ENCODE data around the gene RBM38. TPM values are rescaled to one million over a fixed set of nuclear protein-coding genes. Genes with fewer than 3 reads are reported as not detected.

Gene RBM38
- total and polyA plus RNA-seq, 10 of the 15 experiments (the other 5 are each of a cell fraction or from before 2014, with no cell fraction given): 0.32 to 118 (median 25.2) TPM

DNA sequence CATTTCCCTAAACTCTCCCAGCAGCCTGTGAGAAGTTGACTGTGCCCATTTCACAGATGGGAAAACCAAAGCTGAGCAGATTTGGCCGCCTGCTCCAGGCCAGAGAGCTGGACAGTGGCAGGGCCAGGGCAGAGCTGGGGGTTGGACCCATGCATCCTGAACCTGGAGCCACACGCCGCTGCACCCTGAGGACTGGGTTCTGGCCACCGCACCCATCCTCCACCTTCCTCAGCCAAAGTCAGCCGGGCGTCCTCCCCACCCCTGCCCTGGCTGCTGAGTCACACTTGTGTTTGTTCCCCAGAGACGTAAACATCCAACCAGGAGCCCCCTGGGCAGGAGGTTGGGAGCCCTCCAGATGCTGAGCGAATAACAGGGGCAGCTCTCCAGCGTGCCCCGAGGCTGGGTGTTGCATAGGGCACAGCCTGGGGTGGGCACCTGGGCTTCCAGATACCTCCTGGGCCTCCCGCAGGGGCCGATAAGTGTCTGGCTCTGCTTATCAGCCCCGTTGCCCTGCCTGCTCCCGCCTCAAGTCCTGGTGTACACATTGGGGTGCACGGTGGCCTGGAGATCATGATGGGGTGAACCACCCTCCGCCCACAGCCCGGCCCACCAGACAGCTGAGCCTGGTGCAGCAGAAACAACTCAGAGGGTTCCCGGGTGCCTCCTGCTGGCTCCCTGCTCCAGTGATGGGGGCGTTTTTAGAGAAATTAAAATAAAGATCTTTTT lies 23.8 kb downstream of the RBM38 start:
- no peaks in the 10 kb centered on the region for H3K79me2 ChIP-seq (ENCODE audit: control insufficient read depth, insufficient read depth, low read length)
- ATAC-seq: no peak
- RAD21 ChIA-PET (ENCODE audit: unreplicated experiment): no interaction called here
- no peaks in the 10 kb centered on the region for H3K9me3 ChIP-seq (replicated peaks; ENCODE audit: control insufficient read depth, insufficient read depth, low read length)
- no TSS peak for BruUV-seq (replicated peaks)
- intact Hi-C loops (cut with micrococcal nuclease; ENCODE audit: unreplicated experiment) (no loop called here), in situ Hi-C loops (cut with MboI) (no loop called here)
- SMC1A ChIA-PET (ENCODE audit: uncharacterized antibody, unreplicated experiment): no interaction called here
- no peak overlapping the region for H2AFZ ChIP-seq (ENCODE audit: control insufficient read depth, low read depth, low read length)
- WGBS (ENCODE audit: insufficient coverage, insufficient replicate concordance, low lambda C conversion rate, missing lambda C conversion rate): 59% methylated on average over 19 of the region's 19 CpGs
- no peak overlapping the region for H3K27ac ChIP-seq (ENCODE audit: control insufficient read depth, insufficient read depth)
- DNase-seq (ENCODE audit: low read depth, low spot score): no peak
- no peaks in the 10 kb centered on the region for H4K20me1 ChIP-seq (ENCODE audit: control insufficient read depth, insufficient read depth)
- H3K4me2 ChIP-seq (ENCODE audit: control insufficient read depth, insufficient read depth): no peak overlapping the region
- CTCF ChIA-PET: no interaction called here
- H3K36me3 ChIP-seq (ENCODE audit: control insufficient read depth in 2 of 2, insufficient read depth in 2 of 2, low read length in 1 of 2): no peaks in the 10 kb centered on the region; a peak in 1 of 4 replicates
- no peak for FAIRE-seq
- no peaks in the 10 kb centered on the region for H3K27me3 ChIP-seq (replicated peaks in 1 of 2; ENCODE audit: control insufficient read depth in 2 of 2, insufficient read depth in 2 of 2, low read length in 1 of 2)
- POLR2A ChIA-PET: no interaction called here
- no peak overlapping the region for H3K4me3 ChIP-seq
- no peaks in the 10 kb centered on the region for H3K4me1 ChIP-seq (ENCODE audit: control insufficient read depth, insufficient read depth, low read length)
- no peak overlapping the region for H3K9ac ChIP-seq (ENCODE audit: control insufficient read depth, insufficient read depth, low read length)
- TF ChIP-seq, protein P1, sequence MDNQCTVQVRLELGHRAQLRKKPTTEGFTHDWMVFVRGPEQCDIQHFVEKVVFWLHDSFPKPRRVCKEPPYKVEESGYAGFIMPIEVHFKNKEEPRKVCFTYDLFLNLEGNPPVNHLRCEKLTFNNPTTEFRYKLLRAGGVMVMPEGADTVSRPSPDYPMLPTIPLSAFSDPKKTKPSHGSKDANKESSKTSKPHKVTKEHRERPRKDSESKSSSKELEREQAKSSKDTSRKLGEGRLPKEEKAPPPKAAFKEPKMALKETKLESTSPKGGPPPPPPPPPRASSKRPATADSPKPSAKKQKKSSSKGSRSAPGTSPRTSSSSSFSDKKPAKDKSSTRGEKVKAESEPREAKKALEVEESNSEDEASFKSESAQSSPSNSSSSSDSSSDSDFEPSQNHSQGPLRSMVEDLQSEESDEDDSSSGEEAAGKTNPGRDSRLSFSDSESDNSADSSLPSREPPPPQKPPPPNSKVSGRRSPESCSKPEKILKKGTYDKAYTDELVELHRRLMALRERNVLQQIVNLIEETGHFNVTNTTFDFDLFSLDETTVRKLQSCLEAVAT (IDR thresholded peaks at IDR 0.05): no peak
- TF ChIP-seq RCOR1 (conservative IDR thresholded peaks at IDR 0.05; ENCODE audit: low read depth, low read length): no peak
- TF ChIP-seq, protein P2, sequence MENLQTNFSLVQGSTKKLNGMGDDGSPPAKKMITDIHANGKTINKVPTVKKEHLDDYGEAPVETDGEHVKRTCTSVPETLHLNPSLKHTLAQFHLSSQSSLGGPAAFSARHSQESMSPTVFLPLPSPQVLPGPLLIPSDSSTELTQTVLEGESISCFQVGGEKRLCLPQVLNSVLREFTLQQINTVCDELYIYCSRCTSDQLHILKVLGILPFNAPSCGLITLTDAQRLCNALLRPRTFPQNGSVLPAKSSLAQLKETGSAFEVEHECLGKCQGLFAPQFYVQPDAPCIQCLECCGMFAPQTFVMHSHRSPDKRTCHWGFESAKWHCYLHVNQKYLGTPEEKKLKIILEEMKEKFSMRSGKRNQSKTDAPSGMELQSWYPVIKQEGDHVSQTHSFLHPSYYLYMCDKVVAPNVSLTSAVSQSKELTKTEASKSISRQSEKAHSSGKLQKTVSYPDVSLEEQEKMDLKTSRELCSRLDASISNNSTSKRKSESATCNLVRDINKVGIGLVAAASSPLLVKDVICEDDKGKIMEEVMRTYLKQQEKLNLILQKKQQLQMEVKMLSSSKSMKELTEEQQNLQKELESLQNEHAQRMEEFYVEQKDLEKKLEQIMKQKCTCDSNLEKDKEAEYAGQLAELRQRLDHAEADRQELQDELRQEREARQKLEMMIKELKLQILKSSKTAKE (IDR thresholded peaks at IDR 0.05; ENCODE audit: low read depth, poor library complexity, severe bottlenecking): no peak
- TF ChIP-seq HSF1 (IDR thresholded peaks at IDR 0.05; ENCODE audit: low read depth, low read length): no peak
- TF ChIP-seq FOXM1 (IDR thresholded peaks at IDR 0.05; ENCODE audit: low read depth, low read length): no peak
- TF ChIP-seq, protein P3, sequence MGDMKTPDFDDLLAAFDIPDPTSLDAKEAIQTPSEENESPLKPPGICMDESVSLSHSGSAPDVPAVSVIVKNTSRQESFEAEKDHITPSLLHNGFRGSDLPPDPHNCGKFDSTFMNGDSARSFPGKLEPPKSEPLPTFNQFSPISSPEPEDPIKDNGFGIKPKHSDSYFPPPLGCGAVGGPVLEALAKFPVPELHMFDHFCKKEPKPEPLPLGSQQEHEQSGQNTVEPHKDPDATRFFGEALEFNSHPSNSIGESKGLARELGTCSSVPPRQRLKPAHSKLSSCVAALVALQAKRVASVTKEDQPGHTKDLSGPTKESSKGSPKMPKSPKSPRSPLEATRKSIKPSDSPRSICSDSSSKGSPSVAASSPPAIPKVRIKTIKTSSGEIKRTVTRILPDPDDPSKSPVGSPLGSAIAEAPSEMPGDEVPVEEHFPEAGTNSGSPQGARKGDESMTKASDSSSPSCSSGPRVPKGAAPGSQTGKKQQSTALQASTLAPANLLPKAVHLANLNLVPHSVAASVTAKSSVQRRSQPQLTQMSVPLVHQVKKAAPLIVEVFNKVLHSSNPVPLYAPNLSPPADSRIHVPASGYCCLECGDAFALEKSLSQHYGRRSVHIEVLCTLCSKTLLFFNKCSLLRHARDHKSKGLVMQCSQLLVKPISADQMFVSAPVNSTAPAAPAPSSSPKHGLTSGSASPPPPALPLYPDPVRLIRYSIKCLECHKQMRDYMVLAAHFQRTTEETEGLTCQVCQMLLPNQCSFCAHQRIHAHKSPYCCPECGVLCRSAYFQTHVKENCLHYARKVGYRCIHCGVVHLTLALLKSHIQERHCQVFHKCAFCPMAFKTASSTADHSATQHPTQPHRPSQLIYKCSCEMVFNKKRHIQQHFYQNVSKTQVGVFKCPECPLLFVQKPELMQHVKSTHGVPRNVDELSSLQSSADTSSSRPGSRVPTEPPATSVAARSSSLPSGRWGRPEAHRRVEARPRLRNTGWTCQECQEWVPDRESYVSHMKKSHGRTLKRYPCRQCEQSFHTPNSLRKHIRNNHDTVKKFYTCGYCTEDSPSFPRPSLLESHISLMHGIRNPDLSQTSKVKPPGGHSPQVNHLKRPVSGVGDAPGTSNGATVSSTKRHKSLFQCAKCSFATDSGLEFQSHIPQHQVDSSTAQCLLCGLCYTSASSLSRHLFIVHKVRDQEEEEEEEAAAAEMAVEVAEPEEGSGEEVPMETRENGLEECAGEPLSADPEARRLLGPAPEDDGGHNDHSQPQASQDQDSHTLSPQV (IDR thresholded peaks at IDR 0.05): no peak
- no peak for TF ChIP-seq NFYB (IDR thresholded peaks at IDR 0.05; ENCODE audit: insufficient read depth, low read depth, low read length)
- TF ChIP-seq EZH2 (IDR thresholded peaks at IDR 0.05; ENCODE audit: borderline replicate concordance, control insufficient read depth, low read depth, low read length): no peak
- no peak for TF ChIP-seq HCFC1 (IDR thresholded peaks at IDR 0.05; ENCODE audit: low read length)
- TF ChIP-seq SREBF1 (IDR thresholded peaks at IDR 0.05; ENCODE audit: low read length): no peak
- no peak for TF ChIP-seq SREBF2 (IDR thresholded peaks at IDR 0.05; ENCODE audit: low read length)
- TF ChIP-seq STAT1 (conservative IDR thresholded peaks at IDR 0.05): no peak
- TF ChIP-seq JUNB (IDR thresholded peaks at IDR 0.05): no peak

Data from GM12878 (cell line).